Right ventricle myocardium inferior (tissue), 1 donor: ENCODE data around the gene MAP4K4. TPM values are rescaled to one million over a fixed set of nuclear protein-coding genes. Genes with fewer than 3 reads are reported as not detected.

Experiments used
- total RNA-seq: library from RNA; stranded (reverse); fragmentation: NEBNext Ultra II Directional; extraction: Animal tissue kit (Norgen Biotek cat#: 25700); gene quantifications from one replicate; pipeline ENCODE4 v1.2.1, GENCODE V29; 2021
- donor health status: DM: no; HTN: yes; CAD: no; lungs with severe emphysema.

The MAP4K4 gene
- total RNA-seq, 1 donor from 2014 or later, result 82.5 TPM

Other genes with a start within 250 kb of the MAP4K4 start
- not detected for gene RFX8, start 222.6 kb upstream of the MAP4K4 start, total RNA-seq